Vagina (tissue), 2 donors: ENCODE measurements around the gene IGF1.

Source experiments
- POLR2A ChIP-seq, 2 donors: fragments of 450-650 bp; IDR thresholded peaks; one replicate each; pipeline ENCODE4 v1.6.1; 2017; ENCODE audit warnings: antibody characterized with exemption in 2 of 2, mild to moderate bottlenecking in 2 of 2, moderate library complexity in 2 of 2
- TF ChIP-seq, protein P1 (sequence below), 3 experiments: fragments of 450-650 bp in 2 of 3; fragments of 200-600 bp in 1 of 3; sonication (generic) in 1 of 3; IDR thresholded peaks; one replicate each; pipeline ENCODE4 v1.5.1; 2017 to 2019; ENCODE audit warnings: antibody characterized with exemption in 3 of 3, mild to moderate bottlenecking in 2 of 3, moderate library complexity in 2 of 3

DNA sequence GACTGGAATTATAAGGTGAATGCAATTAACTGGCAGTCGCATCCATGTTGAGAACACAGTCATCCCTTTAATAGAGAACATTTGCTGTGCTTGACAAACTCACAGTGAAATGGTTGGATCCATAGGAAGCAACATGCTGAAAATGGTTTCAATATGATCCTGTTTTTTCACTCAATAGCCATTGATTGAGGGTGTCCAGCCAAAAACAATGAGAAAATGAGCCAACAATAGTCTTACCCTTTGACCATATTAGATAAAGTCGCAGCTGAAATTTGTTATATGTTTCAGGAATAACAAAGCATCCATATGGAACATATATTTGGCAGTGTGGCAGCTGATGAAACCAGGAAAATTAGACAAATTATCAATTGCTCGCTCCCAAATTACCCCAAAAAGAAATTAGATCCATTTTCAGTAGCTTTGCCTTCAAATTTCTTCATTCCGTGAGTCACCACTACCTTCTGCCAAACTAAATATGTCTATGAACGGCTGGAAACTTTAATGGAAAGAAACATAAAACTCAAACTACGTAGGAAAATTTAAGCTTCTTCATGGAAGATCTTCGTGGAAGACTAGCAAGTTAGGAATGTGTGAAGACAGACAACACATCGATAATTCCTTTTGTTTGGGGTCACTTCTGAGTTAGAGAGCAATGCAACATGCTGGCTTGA lies 17.4 kb downstream of the IGF1 start:
- TF ChIP-seq POLR2A (IDR thresholded peaks at IDR 0.05): no peak
- TF ChIP-seq, protein P1, sequence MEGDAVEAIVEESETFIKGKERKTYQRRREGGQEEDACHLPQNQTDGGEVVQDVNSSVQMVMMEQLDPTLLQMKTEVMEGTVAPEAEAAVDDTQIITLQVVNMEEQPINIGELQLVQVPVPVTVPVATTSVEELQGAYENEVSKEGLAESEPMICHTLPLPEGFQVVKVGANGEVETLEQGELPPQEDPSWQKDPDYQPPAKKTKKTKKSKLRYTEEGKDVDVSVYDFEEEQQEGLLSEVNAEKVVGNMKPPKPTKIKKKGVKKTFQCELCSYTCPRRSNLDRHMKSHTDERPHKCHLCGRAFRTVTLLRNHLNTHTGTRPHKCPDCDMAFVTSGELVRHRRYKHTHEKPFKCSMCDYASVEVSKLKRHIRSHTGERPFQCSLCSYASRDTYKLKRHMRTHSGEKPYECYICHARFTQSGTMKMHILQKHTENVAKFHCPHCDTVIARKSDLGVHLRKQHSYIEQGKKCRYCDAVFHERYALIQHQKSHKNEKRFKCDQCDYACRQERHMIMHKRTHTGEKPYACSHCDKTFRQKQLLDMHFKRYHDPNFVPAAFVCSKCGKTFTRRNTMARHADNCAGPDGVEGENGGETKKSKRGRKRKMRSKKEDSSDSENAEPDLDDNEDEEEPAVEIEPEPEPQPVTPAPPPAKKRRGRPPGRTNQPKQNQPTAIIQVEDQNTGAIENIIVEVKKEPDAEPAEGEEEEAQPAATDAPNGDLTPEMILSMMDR (IDR thresholded peaks at IDR 0.05): no peak
